Measurements from ENCODE around the gene FBXO45.
"Not testable (repeated sequence)": the region's sequence is repeated elsewhere in the genome, so short reads cannot be mapped to it uniquely, and the experiment has no call there.

GRCh38 chr3:196637941-196638340 is 69.5 kb downstream of the FBXO45 start:
- not testable (repeated sequence) for TF ChIP-seq CTCF, POLR2A, POLR2AphosphoS5 (IDR thresholded peaks at IDR 0.05)
